ENCODE data around the gene TK1.

TK1 gene

GRCh38 chr17:78219396-78220150 lies 32.7 kb upstream of the TK1 start:
- DNase-seq (ENCODE audit: low read depth in 2 of 2, low spot score in 1 of 2), result no peak

- no peak for DNase-seq (ENCODE audit: low read depth in 2 of 2, low spot score in 1 of 2)
These were observed 27.8 kb upstream of the TK1 start for GRCh38 chr17:78214706-78215061.

GRCh38 chr17:78214016-78214705 lies 27.3 kb upstream of the TK1 start, which contains the start of gene BIRC5:
Gene BIRC5 (plus strand): TSS chr17:78214253. CDS start chr17:78214317, 64 bp downstream.
- peak; percentile 77 to 85 for DNase-seq (ENCODE audit: low read depth in 2 of 2, low spot score in 1 of 2)

DNA sequence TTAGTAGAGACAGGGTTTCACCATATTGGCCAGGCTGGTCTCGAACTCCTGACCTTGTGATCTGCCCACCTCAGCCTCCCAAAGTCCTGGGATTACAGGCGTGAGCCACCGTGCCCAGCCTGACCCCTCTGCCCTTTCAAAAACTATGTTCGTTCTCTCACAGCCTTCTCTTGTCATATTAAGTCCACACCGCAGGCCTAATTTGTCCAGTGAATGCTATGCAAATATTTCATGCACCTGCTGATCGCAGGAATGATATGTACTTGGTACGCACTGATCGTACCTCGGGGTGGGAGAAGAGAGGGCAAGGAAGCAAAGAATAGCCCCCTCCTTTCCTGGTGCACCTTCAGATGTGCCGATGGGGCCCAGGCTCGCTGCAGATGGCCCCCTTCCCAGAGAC lies 24.2 kb upstream of the TK1 start:
- no peak for DNase-seq (ENCODE audit: low read depth in 2 of 2, low spot score in 1 of 2)

DNA sequence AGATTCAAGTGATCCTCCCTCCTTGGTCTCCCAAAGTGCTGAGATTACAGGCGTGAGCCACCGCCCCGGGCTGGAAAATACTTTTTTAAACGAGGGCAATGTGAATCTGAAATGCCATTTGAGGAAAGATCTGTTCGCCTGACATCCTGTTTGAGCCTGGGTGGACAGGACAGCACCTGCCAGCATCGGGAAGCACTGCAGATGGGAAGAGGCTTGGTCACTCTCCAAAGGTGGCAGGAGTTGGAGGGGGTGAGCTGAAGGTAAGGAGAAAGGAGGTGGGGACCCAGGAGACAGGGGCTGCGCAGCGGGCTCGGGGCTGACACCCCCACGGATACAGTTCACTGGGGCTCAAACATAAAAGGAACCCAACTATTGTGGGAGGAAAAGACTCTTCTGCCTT lies 23.3 kb upstream of the TK1 start:
- DNase-seq (ENCODE audit: low read depth in 2 of 2, low spot score in 1 of 2), result no peak

- DNase-seq (ENCODE audit: low read depth in 2 of 2, low spot score in 1 of 2), result no peak
These were observed 21.6 kb upstream of the TK1 start for GRCh38 chr17:78208486-78208885.

- DNase-seq (ENCODE audit: low read depth in 2 of 2, low spot score in 1 of 2), result no peak
These were observed 19.4 kb upstream of the TK1 start for GRCh38 chr17:78206298-78206697.

GRCh38 chr17:78205124-78205775 lies 18.4 kb upstream of the TK1 start:
- DNase-seq (ENCODE audit: low read depth in 2 of 2, low spot score in 1 of 2), result no peak

- DNase-seq (ENCODE audit: low read depth in 2 of 2, low spot score in 1 of 2), result no peak
These were observed 17.7 kb upstream of the TK1 start for GRCh38 chr17:78204387-78205123.

GRCh38 chr17:78202666-78203065 lies 15.8 kb upstream of the TK1 start:
- no peak for DNase-seq (ENCODE audit: low read depth in 2 of 2, low spot score in 1 of 2)

DNA sequence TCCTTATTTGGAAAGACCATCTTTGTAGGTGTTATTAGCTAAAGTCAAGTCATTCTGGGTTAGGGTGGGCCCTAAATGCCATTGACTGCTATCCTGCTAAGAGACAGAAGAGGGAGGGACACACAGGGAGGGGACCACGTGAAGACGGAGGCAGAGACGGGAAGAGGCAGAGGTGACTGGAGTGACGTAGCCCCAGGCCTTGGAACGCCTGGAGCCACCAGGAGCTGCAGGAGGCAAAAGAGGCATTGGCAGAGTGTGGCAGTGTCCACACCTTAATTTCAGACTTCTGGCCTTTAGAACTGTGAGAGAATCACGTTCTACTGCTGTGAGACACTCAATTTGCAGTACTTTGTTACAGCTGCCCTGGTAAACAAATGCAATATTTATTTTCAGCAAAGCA lies 13.6 kb upstream of the TK1 start:
- no peak for DNase-seq (ENCODE audit: low read depth in 2 of 2, low spot score in 1 of 2)

DNA sequence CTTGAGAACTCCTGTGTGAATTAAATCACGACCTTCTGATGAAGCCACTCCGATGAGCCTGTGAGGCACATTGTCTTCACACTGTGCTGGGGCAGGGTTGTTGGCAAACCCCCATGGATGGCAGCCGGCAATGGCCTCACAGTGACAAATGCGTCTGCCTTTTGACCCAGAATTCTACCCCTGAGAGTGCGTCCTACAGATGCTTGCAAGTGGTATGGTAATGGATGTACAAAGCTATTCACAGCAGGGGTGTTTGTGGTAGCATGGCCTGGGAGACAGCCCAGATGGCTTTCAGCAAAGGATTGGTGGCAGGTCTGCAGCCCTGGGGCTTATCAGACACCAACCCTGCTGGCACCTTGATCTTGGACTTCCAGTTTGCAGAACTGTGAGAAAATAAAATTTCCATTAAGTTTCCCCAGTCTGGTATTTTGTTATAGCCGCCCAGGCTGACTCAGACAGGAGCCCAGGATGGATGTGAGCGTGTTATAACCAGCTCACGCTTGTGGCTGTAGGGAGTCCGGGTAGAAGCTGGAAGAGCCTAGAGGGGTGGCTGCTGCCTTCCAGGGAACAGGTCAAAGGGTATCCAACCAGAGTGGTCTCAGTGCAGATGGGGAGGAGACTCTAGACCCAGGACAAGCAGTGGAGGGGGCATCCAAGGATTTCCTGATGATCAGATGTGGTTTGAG lies 10.4 kb upstream of the TK1 start:
- no peak for DNase-seq (ENCODE audit: low read depth in 2 of 2, low spot score in 1 of 2)

DNA sequence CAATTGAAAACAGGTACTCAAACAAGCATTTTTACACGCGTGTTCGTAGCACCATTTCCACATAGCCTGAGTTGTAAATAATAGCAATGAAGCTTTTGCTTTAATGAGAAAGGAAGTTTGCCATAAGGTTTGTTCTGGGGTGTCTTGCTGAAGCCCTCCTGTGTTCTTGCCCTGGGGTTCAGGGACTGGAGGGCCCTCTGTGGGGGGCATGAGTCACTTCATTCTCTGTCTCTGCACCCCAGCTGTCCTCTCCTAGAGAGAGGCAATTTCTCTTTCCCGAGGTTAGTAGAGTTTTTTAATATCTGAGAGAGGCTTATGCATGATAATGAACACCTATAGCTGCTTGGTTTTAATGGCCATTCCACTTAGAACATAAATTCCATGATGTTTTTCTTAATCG lies 9.9 kb upstream of the TK1 start:
- no peak for DNase-seq (ENCODE audit: low read depth in 2 of 2, low spot score in 1 of 2)

DNA sequence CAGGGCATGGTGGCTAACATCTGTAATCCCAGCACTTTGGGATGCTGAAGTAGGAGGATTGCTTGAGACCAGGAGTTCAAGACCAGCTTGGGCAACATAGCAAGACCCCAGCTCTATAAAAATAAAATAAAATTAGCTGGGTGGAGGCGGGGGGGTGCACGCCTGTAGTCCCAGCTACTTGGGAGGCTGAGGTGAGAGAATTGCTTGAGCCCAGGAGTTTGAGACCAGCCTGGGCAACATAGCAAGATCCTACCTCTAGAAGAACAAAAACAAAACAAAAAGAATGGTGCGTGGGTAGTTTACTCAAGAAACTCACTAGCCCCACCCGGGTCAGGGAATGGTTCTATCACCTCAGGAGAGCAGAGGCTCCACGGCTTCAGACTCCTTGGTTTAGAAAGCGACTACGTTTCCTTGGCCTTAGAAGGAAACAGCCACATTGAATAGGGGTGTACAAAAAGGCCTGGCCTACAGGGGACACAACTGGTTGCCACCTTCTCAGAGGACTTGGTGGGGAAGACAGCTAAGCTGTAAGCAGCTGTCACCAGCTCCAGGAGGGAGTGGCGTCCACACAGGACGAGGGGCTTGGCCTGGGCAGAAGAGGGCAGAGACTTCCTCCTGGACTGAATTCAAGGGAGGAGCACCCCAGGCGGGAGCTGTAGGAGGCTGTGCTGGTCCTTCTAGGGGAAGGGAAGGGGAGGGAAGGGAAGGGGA lies 716 bp downstream of the TK1 start:
- no peak for DNase-seq (ENCODE audit: low read depth in 2 of 2, low spot score in 1 of 2)

DNA sequence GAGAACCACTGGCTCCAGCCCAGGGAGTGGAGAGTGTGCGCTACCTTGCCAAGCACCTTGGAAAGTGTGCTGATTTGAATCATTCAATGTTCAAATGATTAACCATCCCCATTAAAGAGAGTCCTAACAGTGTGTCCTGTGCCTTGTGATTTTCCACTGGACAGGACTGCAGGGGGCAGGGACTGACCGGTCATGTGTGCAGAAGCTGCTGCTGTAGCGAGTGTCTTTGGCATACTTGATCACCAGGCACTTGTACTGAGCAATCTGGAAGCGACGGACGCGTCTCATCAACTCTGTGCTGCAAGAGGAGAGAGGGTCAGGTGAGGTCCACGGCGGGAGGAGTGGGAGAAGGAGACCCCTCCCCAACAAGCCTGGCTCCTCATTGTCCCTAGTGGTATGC lies 2.0 kb downstream of the TK1 start:
- DNase-seq (ENCODE audit: low read depth in 2 of 2, low spot score in 1 of 2), result no peak

- DNase-seq (ENCODE audit: low read depth in 2 of 2, low spot score in 1 of 2), result no peak
These were observed 2.5 kb downstream of the TK1 start for GRCh38 chr17:78184351-78184750.

- DNase-seq (ENCODE audit: low read depth in 2 of 2, low spot score in 1 of 2), result no peak
These were observed 2.9 kb downstream of the TK1 start for GRCh38 chr17:78183916-78184315.

GRCh38 chr17:78182504-78182903 lies 4.3 kb downstream of the TK1 start:
- DNase-seq (ENCODE audit: low read depth in 2 of 2, low spot score in 1 of 2), result no peak

DNA sequence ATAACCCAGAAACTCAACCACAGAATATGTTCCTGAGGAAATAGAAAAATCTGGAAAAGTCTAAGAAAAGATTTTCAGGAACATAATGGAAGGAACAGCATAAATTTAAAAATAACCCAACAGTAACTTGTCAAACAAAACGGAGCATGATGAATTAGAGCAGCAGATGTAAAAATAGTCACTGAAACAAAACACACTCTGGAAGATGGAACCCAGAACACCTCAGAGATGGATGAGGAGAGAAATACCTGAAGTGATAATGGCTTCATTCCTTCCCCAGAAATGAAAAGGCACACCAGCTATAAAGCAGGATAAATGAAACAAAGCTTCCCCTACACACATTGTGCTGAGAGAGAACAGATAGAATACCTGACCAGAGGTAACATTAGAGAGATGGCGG lies 6.3 kb downstream of the TK1 start:
- DNase-seq (ENCODE audit: low read depth in 2 of 2, low spot score in 1 of 2), result no peak

GRCh38 chr17:78180083-78180482 lies 6.8 kb downstream of the TK1 start:
- no peak for DNase-seq (ENCODE audit: low read depth in 2 of 2, low spot score in 1 of 2)

All from stimulated activated CD8-positive, alpha-beta memory T cell treated with anti-CD3 and anti-CD28 coated beads, Interleukin-4, amount 100 ng/mL, for 4 hours (primary cell).